Measurements from ENCODE around the gene H2BK1. TPM values are rescaled to one million over a fixed set of nuclear protein-coding genes. Genes with fewer than 3 reads are reported as not detected.

Gene H2BK1
- total and polyA plus RNA-seq, 2 of the 13 experiments (the other 11 are each of a cell fraction or from before 2014, with no cell fraction given) = not detected

DNA sequence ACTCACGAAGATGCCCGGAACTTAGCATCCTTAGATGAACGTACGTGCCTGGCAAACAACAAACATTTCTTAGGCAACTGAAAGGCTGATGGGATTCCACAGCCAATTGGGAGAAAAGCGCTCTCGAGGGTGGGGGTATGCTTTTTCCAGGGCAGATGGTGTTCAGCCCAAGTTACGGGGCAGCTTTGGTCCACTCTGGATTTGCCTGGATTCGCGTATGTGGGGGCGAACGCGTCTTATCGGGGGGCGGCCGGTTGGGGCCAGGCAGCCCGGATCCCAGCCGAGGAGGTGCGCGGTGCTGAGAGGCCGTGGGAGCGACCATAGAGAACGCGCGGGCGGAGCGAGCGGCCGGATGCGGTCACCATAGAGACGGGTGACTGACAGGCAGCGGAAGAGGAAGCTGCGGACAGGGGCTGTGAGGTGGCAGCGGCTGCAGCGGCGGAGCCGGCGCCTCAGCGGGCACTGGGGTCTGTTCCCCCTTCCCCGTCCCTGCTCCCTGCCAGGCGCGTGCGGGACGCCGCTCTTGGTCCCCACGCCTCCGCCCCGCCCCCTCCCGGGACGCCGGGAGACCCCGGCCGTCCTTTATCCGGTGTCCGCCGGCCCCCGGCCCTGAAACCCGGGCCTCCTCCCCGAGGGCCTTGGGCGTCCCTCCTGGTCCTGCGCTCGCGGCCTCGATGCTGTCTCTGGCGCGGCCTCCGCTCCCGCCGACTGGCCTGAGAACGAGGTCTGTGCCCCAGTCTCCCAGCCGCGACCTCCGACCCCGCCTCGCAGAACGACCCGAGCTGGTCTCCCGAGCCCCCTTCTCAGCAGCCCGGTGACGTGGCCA is 22.0 kb upstream of the H2BK1 start, which contains the start of gene CHPF2 (continued):
- TF ChIP-seq KDM3A (CRISPR knock-in tag; IDR thresholded peaks at IDR 0.05; ENCODE audit: low read depth) (peak; percentile 64; the same call in 1 of the 2 replicates), CENPBD1 (CRISPR knock-in tag; IDR thresholded peaks at IDR 0.05; ENCODE audit: borderline replicate concordance, low read depth) (no peak), TMF1 (CRISPR knock-in tag; IDR thresholded peaks at IDR 0.05; ENCODE audit: low read depth) (no peak), BRCA1 (CRISPR knock-in tag; IDR thresholded peaks at IDR 0.05) (no peak), KDM2A (CRISPR knock-in tag; IDR thresholded peaks at IDR 0.05; ENCODE audit: borderline replicate concordance, low read depth) (peak; percentile 74), MZF1 (CRISPR knock-in tag; IDR thresholded peaks at IDR 0.05; ENCODE audit: borderline replicate concordance) (no peak), UBTF (CRISPR knock-in tag; IDR thresholded peaks at IDR 0.05) (peak; percentile 54), GABPA (IDR thresholded peaks at IDR 0.05; ENCODE audit: low read depth, low read length) (peak; percentile 95), GABPA (CRISPR knock-in tag; IDR thresholded peaks at IDR 0.05; ENCODE audit: low read depth) (peak; percentile 92), PCBP1 (IDR thresholded peaks at IDR 0.05; ENCODE audit: borderline replicate concordance, low read depth, low read length) (no peak), PTBP1 (IDR thresholded peaks at IDR 0.05; ENCODE audit: low read depth, low read length, poor library complexity, severe bottlenecking) (no peak), TRAFD1 (CRISPR knock-in tag; IDR thresholded peaks at IDR 0.05; ENCODE audit: borderline replicate concordance) (no peak), ARNTL (CRISPR knock-in tag; IDR thresholded peaks at IDR 0.05) (no peak), ZSCAN20 (CRISPR knock-in tag; IDR thresholded peaks at IDR 0.05; ENCODE audit: borderline replicate concordance) (0 out of 2 replicates have a peak, but pooled peaks have one; percentile 41), ZNF780A (CRISPR knock-in tag; IDR thresholded peaks at IDR 0.05) (no peak), CC2D1A (CRISPR knock-in tag; IDR thresholded peaks at IDR 0.05) (no peak), SAP130 (CRISPR knock-in tag; IDR thresholded peaks at IDR 0.05; ENCODE audit: low read depth) (peak; percentile 93), IKZF4 (CRISPR knock-in tag; IDR thresholded peaks at IDR 0.05; ENCODE audit: borderline replicate concordance, low read depth, not compliant biosample characterization) (no peak), FLYWCH1 (CRISPR knock-in tag; IDR thresholded peaks at IDR 0.05) (no peak), GMEB1 (CRISPR knock-in tag; IDR thresholded peaks at IDR 0.05; ENCODE audit: borderline replicate concordance) (0 out of 2 replicates have a peak, but pooled peaks have one; percentile 39), HNF1B (CRISPR knock-in tag; IDR thresholded peaks at IDR 0.05) (no peak)
